IPS-18a (cell line): ENCODE data around the gene LDB1.

Experiments used
- H3K27ac ChIP-seq: one replicate; pipeline ENCODE4 v1.5.1; 2013; ENCODE audit warnings: low read length
- H3K27me3 ChIP-seq: one replicate; pipeline ENCODE4 v1.6.1; 2013; ENCODE audit warnings: mild to moderate bottlenecking, low read length; ENCODE audit not compliant: control insufficient read depth, insufficient read depth
- H3K36me3 ChIP-seq: one replicate; pipeline ENCODE4 v1.6.1; 2013; ENCODE audit warnings: low read depth, low read length; ENCODE audit not compliant: control insufficient read depth
- H3K4me1 ChIP-seq: one replicate; pipeline ENCODE4 v1.6.1; 2013; ENCODE audit warnings: low read depth, low read length; ENCODE audit not compliant: control insufficient read depth
- H3K4me3 ChIP-seq: one replicate; pipeline ENCODE4 v1.5.1; 2013; ENCODE audit warnings: low read length
- H3K9ac ChIP-seq: one replicate; pipeline ENCODE4 v1.6.1; 2013; ENCODE audit warnings: mild to moderate bottlenecking, low read length, moderate library complexity
- H3K9me3 ChIP-seq: one replicate; pipeline ENCODE4 v1.6.1; 2013; ENCODE audit warnings: low read depth, low read length; ENCODE audit not compliant: control insufficient read depth

LDB1 gene

DNA sequence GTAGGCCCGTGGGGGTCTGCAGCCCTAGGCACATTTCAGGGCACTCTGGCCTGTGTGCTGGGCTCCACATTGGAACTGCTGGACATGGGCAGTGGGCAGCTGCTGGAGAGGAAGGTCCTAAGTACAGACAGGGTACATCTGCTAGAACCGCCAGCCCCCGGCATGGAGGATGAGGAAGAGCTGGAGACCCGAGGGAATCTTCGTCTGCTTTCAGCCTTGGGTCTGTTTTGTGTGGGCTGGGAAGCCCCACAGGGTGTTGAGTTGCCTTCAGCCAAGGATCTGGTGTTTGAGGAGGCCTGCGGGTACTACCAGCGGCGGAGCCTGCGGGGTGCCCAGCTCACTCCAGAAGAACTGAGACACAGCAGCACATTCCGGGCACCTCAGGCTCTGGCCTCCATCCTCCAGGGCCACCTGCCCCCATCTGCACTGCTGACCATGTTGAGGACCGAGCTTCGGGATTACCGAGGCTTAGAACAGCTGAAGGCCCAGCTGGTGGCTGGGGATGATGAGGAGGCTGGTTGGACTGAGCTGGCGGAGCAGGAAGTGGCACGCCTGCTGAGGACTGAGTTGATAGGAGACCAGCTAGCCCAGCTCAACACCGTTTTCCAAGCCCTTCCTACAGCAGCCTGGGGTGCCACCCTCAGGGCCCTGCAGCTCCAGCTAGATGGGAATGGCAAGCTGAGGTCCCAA, 53.6 kb downstream of the LDB1 start:
- peaks cover 17% of the 10 kb centered on the region for H3K27me3 ChIP-seq
- no peaks in the 10 kb centered on the region for H3K36me3 ChIP-seq
- no peaks in the 10 kb centered on the region for H3K9me3 ChIP-seq
- no peak overlapping the region for H3K4me3 ChIP-seq
- no peaks in the 10 kb centered on the region for H3K4me1 ChIP-seq
- no peak overlapping the region for H3K27ac ChIP-seq
- no peak overlapping the region for H3K9ac ChIP-seq

DNA sequence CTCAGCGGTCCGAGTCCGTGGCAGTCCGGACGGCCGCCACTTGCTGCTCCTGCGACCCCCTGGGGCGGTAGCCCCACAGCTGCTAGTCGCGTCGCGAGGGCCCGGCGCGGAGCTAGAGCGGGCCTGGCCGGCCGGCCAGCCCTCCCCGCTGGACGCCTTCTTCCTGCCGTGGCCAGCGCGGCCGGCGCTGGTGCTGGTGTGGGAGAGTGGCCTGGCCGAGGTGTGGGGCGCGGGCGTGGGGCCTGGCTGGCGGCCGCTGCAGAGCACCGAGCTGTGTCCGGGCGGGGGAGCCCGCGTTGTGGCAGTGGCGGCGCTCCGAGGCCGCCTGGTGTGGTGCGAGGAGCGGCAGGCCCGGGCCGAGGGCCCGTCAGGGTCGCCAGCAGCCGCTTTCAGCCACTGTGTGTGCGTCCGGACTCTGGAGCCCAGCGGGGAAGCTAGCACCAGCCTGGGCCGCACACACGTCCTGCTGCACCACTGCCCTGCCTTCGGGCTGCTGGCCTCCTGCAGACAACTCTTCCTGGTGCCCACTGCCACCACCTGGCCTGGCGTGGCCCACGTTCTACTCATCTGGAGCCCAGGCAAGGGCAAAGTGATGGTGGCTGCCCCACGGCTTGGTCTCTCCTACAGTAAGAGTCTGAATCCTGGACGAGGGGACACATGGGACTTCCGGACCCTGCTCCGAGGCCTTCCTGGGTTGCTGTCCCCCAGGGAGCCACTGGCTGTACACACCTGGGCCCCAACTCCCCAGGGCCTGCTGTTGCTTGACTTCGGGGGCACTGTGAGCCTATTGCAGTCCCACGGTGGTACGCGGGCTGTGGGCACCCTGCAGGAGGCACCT, 54.4 kb downstream of the LDB1 start:
- Histone ChIP-seq H3K36me3 (no peaks in the 10 kb centered on the region), H3K27me3 (peaks cover 17% of the 10 kb centered on the region), H3K4me3 (peak overlapping the region; percentile 78), H3K27ac (no peak overlapping the region), H3K4me1 (no peaks in the 10 kb centered on the region), H3K9me3 (no peaks in the 10 kb centered on the region), H3K9ac (peak overlapping the region; percentile 62)

DNA sequence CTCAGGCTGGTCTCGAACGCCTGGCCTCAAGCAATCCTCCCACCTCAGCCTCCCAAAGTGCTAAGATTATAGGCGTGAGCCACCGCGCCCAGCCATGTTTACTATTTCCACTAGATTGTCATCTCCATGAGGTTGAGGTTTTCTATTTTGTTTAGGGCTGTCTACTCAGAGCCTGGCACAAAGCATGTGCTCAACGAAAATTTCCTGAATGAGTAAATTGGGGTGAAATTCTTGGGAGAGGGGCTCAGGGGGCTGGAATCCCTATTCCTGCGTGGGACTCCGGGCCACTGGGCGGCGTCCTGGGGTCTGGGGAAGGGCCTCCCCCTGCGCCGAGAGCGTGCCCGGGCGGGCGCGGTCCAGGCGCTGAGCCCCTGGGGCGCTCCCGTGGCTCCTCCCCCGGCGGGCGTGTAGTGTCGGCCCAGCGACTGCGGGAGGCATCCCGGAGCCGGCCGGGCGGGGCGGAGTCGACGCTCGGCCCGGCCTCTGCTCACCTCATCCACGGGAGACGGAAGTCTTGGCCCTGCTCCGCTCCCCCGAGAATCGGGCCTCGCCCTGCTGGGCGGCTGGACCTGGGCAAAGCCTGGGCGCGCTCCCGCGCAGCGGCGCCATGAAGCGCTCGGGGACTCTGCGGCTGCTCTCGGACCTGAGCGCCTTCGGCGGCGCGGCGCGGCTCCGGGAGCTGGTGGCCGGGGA, 55.2 kb downstream of the LDB1 start, which contains the start of gene HPS6:
Gene HPS6 (plus strand): TSS at position 482 of the 693 bp plus-strand sequence. CDS start 126 bp downstream, at position 608.
- H3K9me3 ChIP-seq, result no peaks in the 10 kb centered on the region
- peak within 1 kb of the TSS; percentile 78 for H3K4me3 ChIP-seq
- H3K4me1 ChIP-seq, result no peaks in the 10 kb centered on the region
- peaks cover 17% of the 10 kb centered on the region for H3K27me3 ChIP-seq
- H3K9ac ChIP-seq, result peak within 1 kb of the TSS; percentile 62
- no peaks in the 10 kb centered on the region for H3K36me3 ChIP-seq
- no peak within 1 kb of the TSS for H3K27ac ChIP-seq

DNA sequence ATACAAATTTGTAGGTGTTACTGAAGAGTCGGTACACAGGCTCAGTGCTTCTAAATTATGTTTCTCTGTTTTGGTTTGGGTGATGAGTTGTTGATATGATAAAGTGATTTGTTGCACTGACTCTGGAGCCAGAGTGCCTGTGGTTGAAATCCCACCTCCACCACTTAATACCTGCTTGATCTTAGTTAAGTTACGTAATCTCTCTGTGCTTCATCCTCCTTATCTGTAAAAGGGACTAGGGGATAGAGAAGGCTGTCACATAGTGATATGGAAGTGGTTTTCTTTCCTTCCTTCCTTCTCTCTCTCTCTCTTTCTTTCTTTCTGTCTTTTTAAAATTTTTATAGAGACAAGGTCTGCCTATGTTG, 55.7 kb downstream of the LDB1 start:
- peak overlapping the region; percentile 62 for H3K9ac ChIP-seq
- no peaks in the 10 kb centered on the region for H3K9me3 ChIP-seq
- no peaks in the 10 kb centered on the region for H3K4me1 ChIP-seq
- H3K27me3 ChIP-seq, result peaks cover 17% of the 10 kb centered on the region
- H3K27ac ChIP-seq, result no peak overlapping the region
- peak overlapping the region; percentile 78 for H3K4me3 ChIP-seq
- H3K36me3 ChIP-seq, result no peaks in the 10 kb centered on the region

DNA sequence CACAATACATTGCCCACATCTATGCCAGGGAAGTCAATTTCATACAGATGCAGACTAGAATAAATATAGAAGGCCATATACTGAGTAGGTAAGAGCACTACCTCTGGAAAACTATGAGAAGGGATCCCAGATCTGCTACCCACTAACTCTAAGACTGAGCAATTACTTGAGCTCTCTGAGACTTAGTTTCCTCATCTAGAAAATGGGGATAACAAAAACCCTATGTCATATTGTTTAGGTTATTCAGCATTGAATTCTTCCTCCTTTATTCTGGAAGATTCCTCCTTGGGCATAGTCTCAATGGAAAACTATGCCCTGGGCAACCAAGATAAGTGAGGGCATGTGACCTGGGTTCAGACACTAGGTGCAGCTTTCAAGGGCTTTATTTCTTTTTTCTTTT, 60.2 kb downstream of the LDB1 start:
- no peak overlapping the region for H3K9ac ChIP-seq
- no peak overlapping the region for H3K4me3 ChIP-seq
- no peaks in the 10 kb centered on the region for H3K36me3 ChIP-seq
- no peaks in the 10 kb centered on the region for H3K9me3 ChIP-seq
- H3K4me1 ChIP-seq, result no peaks in the 10 kb centered on the region
- peaks cover 17% of the 10 kb centered on the region for H3K27me3 ChIP-seq
- H3K27ac ChIP-seq, result no peak overlapping the region
